HG02981 (cell line): ENCODE results near the gene RGPD5.
"Not testable (repeated sequence)": the region's sequence is repeated elsewhere in the genome, so short reads cannot be mapped to it uniquely, and the experiment has no call there.

Experiments used
- ATAC-seq: cut with Tn5 transposase; IDR thresholded peaks from one replicate; pipeline ENCODE4 v1.9.1; 2021; ENCODE audit warnings: mild to moderate bottlenecking, moderate library complexity; ENCODE audit not compliant: unreplicated experiment

The RGPD5 gene

GRCh38 chr2:109891024-109891423 is 96.9 kb downstream of the RGPD5 start:
- not testable (repeated sequence) for ATAC-seq

GRCh38 chr2:109893736-109894135 is 99.6 kb downstream of the RGPD5 start:
- ATAC-seq: not testable (repeated sequence)

GRCh38 chr2:109894141-109894540 is 100.0 kb downstream of the RGPD5 start:
- ATAC-seq: not testable (repeated sequence)

GRCh38 chr2:109895090-109895869 is 101.2 kb downstream of the RGPD5 start:
- ATAC-seq: not testable (repeated sequence)

GRCh38 chr2:109896212-109896611 is 102.1 kb downstream of the RGPD5 start:
- peak; percentile 99 for ATAC-seq

GRCh38 chr2:109897769-109898461 is 103.8 kb downstream of the RGPD5 start:
- ATAC-seq: not testable (repeated sequence)

DNA sequence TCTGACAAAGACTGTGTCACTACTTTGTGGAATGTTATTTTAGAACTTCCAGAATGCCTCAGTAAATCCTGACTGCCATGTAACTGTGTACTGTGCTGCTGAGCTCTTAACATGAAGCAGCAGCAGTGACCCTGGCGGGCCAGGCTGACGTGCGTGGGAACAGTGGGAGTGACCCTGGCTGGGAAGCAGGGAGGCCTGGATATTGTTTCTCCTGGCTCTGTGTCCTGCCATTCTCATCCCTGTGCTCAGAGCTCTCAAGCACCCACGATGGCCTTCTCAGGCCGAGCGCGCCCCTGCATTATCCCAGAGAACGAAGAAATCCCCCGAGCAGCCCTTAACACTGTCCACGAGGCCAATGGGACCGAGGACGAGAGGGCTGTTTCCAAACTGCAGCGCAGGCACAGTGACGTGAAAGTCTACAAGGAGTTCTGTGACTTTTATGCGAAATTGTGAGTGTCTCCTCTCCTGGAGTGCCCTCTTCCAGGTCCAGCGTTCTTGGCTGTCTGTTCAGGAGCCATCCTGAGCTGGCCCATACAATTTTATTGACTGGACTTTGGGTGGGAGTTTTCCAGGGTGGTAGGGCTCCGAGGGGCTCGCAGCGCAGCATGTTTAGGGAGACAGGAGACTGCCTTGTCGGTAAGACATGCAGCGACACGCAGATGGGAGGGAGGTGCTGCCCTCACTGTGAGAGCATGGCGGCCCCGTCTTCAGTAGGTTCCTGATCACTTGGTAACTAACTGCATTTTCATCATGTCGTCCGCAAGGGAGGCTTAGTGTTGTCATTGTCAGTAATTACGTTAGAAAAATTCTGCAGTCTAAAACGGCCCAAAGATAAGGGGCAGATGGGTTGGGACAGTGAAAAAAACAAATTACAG is 104.6 kb downstream of the RGPD5 start, which contains the start of gene LIMS3:
TSS of gene LIMS3 (plus strand) at position 227 of the 875 bp plus-strand sequence. CDS start at position 268, 41 bp downstream.
- ATAC-seq: not testable (repeated sequence)

- ATAC-seq: peak; percentile 66
These were observed 111.7 kb downstream of the RGPD5 start for GRCh38 chr2:109905796-109906195.
